Uterus (tissue), 2 donors: ENCODE results near the gene CD300A.

Experiments used
- POLR2A ChIP-seq, 2 donors: fragments of 450-650 bp; IDR thresholded peaks; one replicate each; pipeline ENCODE4 v1.6.1; 2016; ENCODE audit warnings: antibody characterized with exemption in 2 of 2, mild to moderate bottlenecking in 1 of 2, moderate library complexity in 1 of 2
- TF ChIP-seq, protein P1 (sequence below), 4 experiments: fragments of 200-600 bp in 2 of 4; fragments of 450-650 bp in 2 of 4; sonication (generic) in 2 of 4; IDR thresholded peaks; one replicate each; pipeline ENCODE4 v1.5.1; 2016 to 2019; ENCODE audit warnings: antibody characterized with exemption in 4 of 4, mild to moderate bottlenecking in 2 of 4, moderate library complexity in 1 of 4

- TF ChIP-seq, protein P1, sequence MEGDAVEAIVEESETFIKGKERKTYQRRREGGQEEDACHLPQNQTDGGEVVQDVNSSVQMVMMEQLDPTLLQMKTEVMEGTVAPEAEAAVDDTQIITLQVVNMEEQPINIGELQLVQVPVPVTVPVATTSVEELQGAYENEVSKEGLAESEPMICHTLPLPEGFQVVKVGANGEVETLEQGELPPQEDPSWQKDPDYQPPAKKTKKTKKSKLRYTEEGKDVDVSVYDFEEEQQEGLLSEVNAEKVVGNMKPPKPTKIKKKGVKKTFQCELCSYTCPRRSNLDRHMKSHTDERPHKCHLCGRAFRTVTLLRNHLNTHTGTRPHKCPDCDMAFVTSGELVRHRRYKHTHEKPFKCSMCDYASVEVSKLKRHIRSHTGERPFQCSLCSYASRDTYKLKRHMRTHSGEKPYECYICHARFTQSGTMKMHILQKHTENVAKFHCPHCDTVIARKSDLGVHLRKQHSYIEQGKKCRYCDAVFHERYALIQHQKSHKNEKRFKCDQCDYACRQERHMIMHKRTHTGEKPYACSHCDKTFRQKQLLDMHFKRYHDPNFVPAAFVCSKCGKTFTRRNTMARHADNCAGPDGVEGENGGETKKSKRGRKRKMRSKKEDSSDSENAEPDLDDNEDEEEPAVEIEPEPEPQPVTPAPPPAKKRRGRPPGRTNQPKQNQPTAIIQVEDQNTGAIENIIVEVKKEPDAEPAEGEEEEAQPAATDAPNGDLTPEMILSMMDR (IDR thresholded peaks at IDR 0.05), result no peak
- TF ChIP-seq POLR2A (IDR thresholded peaks at IDR 0.05), result no peak
Measured at GRCh38 chr17:74467221-74467951, 952 bp downstream of the CD300A start.
